ENCODE results near the gene NUP214.

Gene NUP214

GRCh38 chr9:131120620-131121228 lies 4.7 kb upstream of the NUP214 start:
- no peak overlapping the region for H3K27ac ChIP-seq (replicated peaks)
- H3K27me3 ChIP-seq (ENCODE audit: insufficient read depth, poor library complexity, severe bottlenecking), result peaks cover 8% of the 10 kb centered on the region
- TF ChIP-seq GABPA (IDR thresholded peaks at IDR 0.05; ENCODE audit: low read depth) (no peak), SPI1 (IDR thresholded peaks at IDR 0.05; ENCODE audit: borderline replicate concordance, low read depth) (no peak), POLR2AphosphoS5 (IDR thresholded peaks at IDR 0.05; ENCODE audit: low read depth) (no peak), CTCF (IDR thresholded peaks at IDR 0.05; ENCODE audit: insufficient read depth, low read length) (no peak), REST (IDR thresholded peaks at IDR 0.05; ENCODE audit: insufficient replicate concordance, low read depth) (no peak)
- DNase-seq (ENCODE audit: low read depth in 1 of 2, low spot score in 1 of 2), result no peak
- H3K4me3 ChIP-seq (replicated peaks; ENCODE audit: insufficient read depth, low read length), result no peak overlapping the region

- DNase-seq (ENCODE audit: low read depth in 1 of 2, low spot score in 1 of 2), result no peak
- TF ChIP-seq POLR2AphosphoS5 (IDR thresholded peaks at IDR 0.05; ENCODE audit: low read depth), result no peak
- no peak for TF ChIP-seq CTCF (IDR thresholded peaks at IDR 0.05; ENCODE audit: insufficient read depth, low read length)
- no peak for TF ChIP-seq REST (IDR thresholded peaks at IDR 0.05; ENCODE audit: insufficient replicate concordance, low read depth)
- no peak for TF ChIP-seq GABPA (IDR thresholded peaks at IDR 0.05; ENCODE audit: low read depth)
- no peak for TF ChIP-seq SPI1 (IDR thresholded peaks at IDR 0.05; ENCODE audit: borderline replicate concordance, low read depth)
- Histone ChIP-seq H3K27me3 (ENCODE audit: insufficient read depth, poor library complexity, severe bottlenecking) (peaks cover 8% of the 10 kb centered on the region), H3K27ac (replicated peaks) (no peak overlapping the region), H3K4me3 (replicated peaks; ENCODE audit: insufficient read depth, low read length) (no peak overlapping the region)
Measured at GRCh38 chr9:131121346-131121745, 4.0 kb upstream of the NUP214 start.

GRCh38 chr9:131122158-131122557 lies 3.2 kb upstream of the NUP214 start:
- H3K27ac ChIP-seq (replicated peaks), result no peak overlapping the region
- TF ChIP-seq REST (IDR thresholded peaks at IDR 0.05; ENCODE audit: insufficient replicate concordance, low read depth) (no peak), GABPA (IDR thresholded peaks at IDR 0.05; ENCODE audit: low read depth) (no peak), SPI1 (IDR thresholded peaks at IDR 0.05; ENCODE audit: borderline replicate concordance, low read depth) (no peak), CTCF (IDR thresholded peaks at IDR 0.05; ENCODE audit: insufficient read depth, low read length) (no peak), POLR2AphosphoS5 (IDR thresholded peaks at IDR 0.05; ENCODE audit: low read depth) (no peak)
- no peak for DNase-seq (ENCODE audit: low read depth in 1 of 2, low spot score in 1 of 2)
- H3K4me3 ChIP-seq (replicated peaks; ENCODE audit: insufficient read depth, low read length), result no peak overlapping the region
- H3K27me3 ChIP-seq (ENCODE audit: insufficient read depth, poor library complexity, severe bottlenecking), result peaks cover 3% of the 10 kb centered on the region
